Right renal cortex interstitium (tissue), 3 donors: Measurements from ENCODE around the gene NPRL2. TPM values are rescaled to one million over a fixed set of nuclear protein-coding genes. Genes with fewer than 3 reads are reported as not detected.
A peak's percentile ranks its signal among the peaks of the same experiment; 100 is the strongest.

ENCODE experiments used
- DNase-seq, 3 donors: peaks; one replicate each; pipeline ENCODE4 v3.0.0-alpha.2; 2013; ENCODE audit warnings: low read depth in 3 of 3, low spot score in 2 of 3
- polyA plus RNA-seq, 3 donors: library from polyadenylated mRNA; unstranded; fragments of 120-200 nt; gene quantifications; one replicate each; pipeline ENCODE4 v1.2.1, GENCODE V29; 2013; ENCODE audit not compliant: insufficient read length in 3 of 3

The NPRL2 gene
- polyA plus RNA-seq = 10 to 100 TPM; 31.0 to 35.2 (median 33.8) TPM

DNA sequence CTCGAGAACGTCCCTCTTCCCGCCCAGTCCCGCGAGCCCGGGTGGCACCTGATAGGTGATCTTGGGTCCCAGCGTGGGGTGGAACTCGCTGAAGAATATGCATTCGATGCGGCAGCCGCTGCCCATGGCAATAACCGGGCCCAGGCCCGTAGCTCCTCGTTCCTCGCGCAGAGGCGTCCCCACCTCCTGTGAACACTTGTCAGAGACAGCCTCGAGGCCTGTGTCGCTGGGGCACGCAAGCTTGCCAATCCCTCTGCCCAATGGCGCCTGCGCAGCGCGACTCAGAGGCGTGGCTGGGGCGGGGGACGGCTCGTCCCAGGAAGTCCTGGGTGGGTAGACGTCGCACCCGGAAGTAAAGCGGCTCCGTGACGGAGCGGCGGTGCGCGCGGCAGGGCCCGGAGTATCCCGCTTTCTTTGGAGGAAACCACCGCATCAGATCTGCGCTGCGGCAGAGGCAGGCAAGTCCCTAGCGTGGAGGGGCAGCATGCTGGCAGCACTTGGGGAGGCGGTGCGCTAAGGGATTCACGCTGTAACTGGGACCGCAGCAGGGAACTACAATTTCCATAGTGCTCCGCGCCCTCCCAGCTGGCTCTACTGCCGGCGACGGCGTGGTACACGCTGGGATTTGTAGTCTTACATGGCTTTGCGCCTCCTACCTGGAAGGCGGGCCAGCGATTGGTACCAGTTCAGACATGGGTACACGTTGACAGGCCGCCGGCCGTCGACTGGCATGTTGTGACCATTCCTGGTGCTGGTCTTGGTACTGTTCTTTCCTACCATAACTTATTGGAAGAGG lies at the start of gene NPRL2, which contains the start of gene CYB561D2:
NPRL2 (minus strand) TSS at position 249 of the 796 bp plus-strand sequence; CDS start at position 126, 123 bp downstream.
CYB561D2 (plus strand) TSS at position 336 of the 796 bp plus-strand sequence. CDS start 572 bp downstream, outside the sequence.
- peak in 2 of 3 donors; percentile 84 to 85 for DNase-seq

DNA sequence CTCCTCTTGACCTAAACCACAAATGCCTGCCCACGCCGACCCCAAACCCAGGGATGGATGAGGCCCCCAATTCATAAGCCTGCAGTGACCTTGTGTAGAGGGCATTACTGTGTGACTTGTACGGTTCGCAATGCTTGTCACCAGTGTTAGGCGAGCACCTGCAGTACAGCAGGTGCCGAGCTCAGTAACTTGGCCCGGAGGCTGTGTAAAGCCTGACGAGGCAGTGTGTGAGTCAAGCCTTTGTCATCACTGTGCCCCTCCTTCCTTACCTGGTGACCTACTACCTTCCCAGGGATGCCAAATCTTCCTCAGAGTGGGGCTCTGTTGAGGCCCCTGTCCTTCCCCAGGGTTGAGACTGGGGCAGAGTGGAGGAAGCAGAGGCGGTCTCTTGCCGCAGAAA lies 45.9 kb upstream of the NPRL2 start:
- no peak for DNase-seq

GRCh38 chr3:50395070-50395860 lies 44.7 kb upstream of the NPRL2 start:
- DNase-seq = no peak

DNA sequence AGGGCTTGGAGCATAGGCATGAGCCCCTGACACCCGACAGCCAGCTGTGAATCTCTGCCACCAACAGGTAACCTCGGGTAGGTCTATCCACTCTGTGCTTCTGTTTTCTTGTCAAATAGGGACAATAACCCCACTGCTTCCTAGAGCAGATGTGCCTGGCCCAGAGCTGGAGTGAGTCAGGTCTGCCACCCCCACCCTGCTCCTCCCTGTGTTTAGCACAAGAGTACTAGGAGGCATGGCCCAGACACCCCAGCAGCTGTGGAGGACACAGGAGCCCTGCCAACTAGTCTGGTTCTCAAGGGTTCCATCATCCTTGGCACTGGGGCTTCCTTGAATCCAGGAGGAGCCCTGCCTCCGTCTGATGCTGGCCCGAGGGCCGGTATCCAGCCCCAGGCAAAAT lies 42.5 kb upstream of the NPRL2 start:
- DNase-seq = no peak

- DNase-seq = no peak
Observed at GRCh38 chr3:50392101-50392715, 41.6 kb upstream of the NPRL2 start.

GRCh38 chr3:50390508-50391224 lies 40.1 kb upstream of the NPRL2 start:
- no peak for DNase-seq

- DNase-seq = no peak
Observed at GRCh38 chr3:50389414-50389767, 38.8 kb upstream of the NPRL2 start.

GRCh38 chr3:50388720-50389413 lies 38.3 kb upstream of the NPRL2 start:
- DNase-seq = no peak

- DNase-seq = no peak
Observed at GRCh38 chr3:50388016-50388719, 37.6 kb upstream of the NPRL2 start.

DNA sequence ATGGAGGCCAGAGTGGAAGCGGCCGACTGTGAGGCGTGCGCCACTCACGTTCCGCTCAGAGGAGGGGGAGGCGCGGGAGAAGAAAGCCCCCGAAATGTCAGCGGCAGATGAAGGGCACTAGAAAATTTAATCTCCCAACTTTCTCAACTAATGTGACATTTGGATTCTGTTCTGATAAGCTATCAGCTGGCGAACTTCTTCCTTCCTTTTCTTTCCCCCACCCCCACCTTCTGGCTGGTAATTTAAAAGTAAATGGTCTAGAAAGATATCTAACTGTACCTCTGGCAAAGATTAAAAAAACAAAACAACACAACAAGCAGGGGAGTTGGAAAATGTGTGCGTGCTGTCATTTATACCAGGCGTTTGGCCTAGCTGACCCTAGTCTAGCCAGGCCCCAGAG lies 35.2 kb upstream of the NPRL2 start:
- no peak for DNase-seq

DNA sequence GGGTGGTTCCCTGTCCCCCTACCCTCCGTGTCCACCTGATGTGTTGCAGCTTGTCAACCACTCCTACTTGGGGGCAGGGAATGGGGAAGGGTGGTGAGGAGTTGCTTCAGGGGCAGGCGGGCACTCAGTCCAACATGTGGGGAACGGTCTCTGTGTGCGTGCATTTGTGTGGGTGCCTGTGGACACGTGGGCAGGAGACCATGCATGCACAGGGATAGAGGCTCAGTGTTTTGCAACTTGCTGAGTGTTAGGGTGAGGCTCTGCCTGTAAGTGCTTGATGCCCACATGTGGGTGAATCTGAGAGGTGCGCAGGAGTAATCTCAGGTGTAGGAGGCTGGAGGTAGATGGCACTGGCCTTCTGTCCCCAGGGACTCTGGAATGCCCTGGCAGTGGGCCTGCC lies 33.2 kb upstream of the NPRL2 start:
- no peak for DNase-seq

- no peak for DNase-seq
Observed at GRCh38 chr3:50382722-50383121, 32.1 kb upstream of the NPRL2 start.

GRCh38 chr3:50381383-50381782 lies 30.8 kb upstream of the NPRL2 start:
- DNase-seq = no peak

GRCh38 chr3:50380405-50381085 lies 30.0 kb upstream of the NPRL2 start:
- no peak for DNase-seq

- no peak for DNase-seq
Observed at GRCh38 chr3:50378757-50379156, 28.2 kb upstream of the NPRL2 start.

- DNase-seq = no peak
Observed at GRCh38 chr3:50378024-50378423, 27.4 kb upstream of the NPRL2 start.

- no peak for DNase-seq
Observed at GRCh38 chr3:50375258-50375931, 24.8 kb upstream of the NPRL2 start.
